Transverse colon (tissue), 4 donors: ENCODE results near the gene TNRC6B.

ENCODE experiments used
- POLR2AphosphoS5 ChIP-seq, 3 donors: sonication (generic); formaldehyde crosslinking; IDR thresholded peaks; one replicate each; pipeline ENCODE4 v1.6.1; 2016; ENCODE audit warnings: antibody characterized with exemption in 3 of 3
- TF ChIP-seq, protein P1 (sequence below), 5 experiments: fragments of 200-600 bp in 3 of 5; fragments of 450-650 bp in 2 of 5; sonication (generic) in 3 of 5; IDR thresholded peaks; 1 replicate in 2 of 5; 2 replicates in 3 of 5; pipeline ENCODE4 v1.5.1; 2016 to 2017; ENCODE audit warnings: antibody characterized with exemption in 5 of 5, inconsistent platforms in 3 of 5, mild to moderate bottlenecking in 2 of 5, moderate library complexity in 1 of 5

DNA sequence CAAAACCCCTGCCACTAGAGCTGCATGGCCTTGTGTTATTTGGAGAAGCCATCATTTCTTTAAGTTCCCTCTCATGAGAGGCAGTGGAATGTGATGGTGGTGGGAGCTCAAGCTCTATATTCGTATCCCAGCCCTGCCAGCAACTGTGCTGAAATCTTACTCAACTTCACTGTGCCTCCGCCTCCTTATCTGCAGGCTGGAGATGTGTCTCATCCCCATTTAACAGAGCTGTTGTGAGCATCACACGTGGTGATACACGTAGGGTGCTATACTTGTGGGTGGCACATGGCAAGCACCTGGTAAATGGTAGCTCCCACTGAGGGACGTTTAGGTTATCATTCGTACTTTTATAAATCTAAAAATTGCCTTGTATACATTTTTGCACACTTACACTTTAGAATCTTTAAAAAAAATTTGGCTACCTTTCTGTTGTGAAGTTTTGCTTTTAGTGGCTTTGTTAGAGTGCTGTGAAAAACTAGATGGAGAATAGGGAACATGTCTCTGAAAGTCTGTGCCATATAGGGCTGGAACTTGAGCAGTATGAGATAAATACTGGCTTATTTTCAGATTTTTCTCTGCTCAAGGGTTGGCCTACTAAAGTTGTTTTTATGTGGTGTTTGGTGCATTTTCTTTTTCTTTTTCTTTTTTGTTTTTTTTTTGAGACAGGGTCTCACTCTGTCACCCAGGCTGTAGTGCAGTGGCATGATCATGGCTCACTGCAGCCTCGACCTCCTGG, 23.2 kb downstream of the TNRC6B start:
- TF ChIP-seq, protein P1, sequence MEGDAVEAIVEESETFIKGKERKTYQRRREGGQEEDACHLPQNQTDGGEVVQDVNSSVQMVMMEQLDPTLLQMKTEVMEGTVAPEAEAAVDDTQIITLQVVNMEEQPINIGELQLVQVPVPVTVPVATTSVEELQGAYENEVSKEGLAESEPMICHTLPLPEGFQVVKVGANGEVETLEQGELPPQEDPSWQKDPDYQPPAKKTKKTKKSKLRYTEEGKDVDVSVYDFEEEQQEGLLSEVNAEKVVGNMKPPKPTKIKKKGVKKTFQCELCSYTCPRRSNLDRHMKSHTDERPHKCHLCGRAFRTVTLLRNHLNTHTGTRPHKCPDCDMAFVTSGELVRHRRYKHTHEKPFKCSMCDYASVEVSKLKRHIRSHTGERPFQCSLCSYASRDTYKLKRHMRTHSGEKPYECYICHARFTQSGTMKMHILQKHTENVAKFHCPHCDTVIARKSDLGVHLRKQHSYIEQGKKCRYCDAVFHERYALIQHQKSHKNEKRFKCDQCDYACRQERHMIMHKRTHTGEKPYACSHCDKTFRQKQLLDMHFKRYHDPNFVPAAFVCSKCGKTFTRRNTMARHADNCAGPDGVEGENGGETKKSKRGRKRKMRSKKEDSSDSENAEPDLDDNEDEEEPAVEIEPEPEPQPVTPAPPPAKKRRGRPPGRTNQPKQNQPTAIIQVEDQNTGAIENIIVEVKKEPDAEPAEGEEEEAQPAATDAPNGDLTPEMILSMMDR (IDR thresholded peaks at IDR 0.05) = no peak
- no peak for TF ChIP-seq POLR2AphosphoS5 (IDR thresholded peaks at IDR 0.05)
